SU-DHL-6 (cell line): ENCODE data around the gene ELAVL2.

Experiments used
- H2AFZ ChIP-seq: fragments of 200-600 bp; sonication (generic); 2 replicates; pipeline ENCODE4 v1.6.1; 2014; ENCODE audit warnings: low read depth, mild to moderate bottlenecking, moderate library complexity, mixed read lengths, antibody characterized with exemption, low read length; ENCODE audit not compliant: severe bottlenecking
- H3F3A ChIP-seq: fragments of 200-600 bp; shearing (Covaris generic); 2 replicates; pipeline ENCODE4 v1.6.0; 2016; ENCODE audit warnings: antibody characterized with exemption, mild to moderate bottlenecking; ENCODE audit not compliant: insufficient read depth
- H3K27ac ChIP-seq: fragments of 200-600 bp; sonication (generic); 2 replicates; pipeline ENCODE4 v1.5.1; 2016; ENCODE audit warnings: low read depth, mild to moderate bottlenecking, low read length, moderate library complexity, mixed read lengths
- H3K27me3 ChIP-seq: fragments of 200-600 bp; sonication (generic), shearing (Covaris generic); 2 replicates; pipeline ENCODE4 v1.6.0; 2014; ENCODE audit warnings: mild to moderate bottlenecking, low read length
- H3K36me3 ChIP-seq: fragments of 200-600 bp; sonication (generic); 2 replicates; pipeline ENCODE4 v1.6.1; 2014; ENCODE audit warnings: mild to moderate bottlenecking, low read length, mixed read lengths
- H3K4me2 ChIP-seq: fragments of 300-600, 200-600 bp; shearing (Covaris generic), sonication (generic); 2 replicates; pipeline ENCODE4 v1.6.0; 2014; ENCODE audit warnings: low read length, low read depth, mild to moderate bottlenecking; ENCODE audit not compliant: poor library complexity, severe bottlenecking
- H3K4me3 ChIP-seq: fragments of 200-600 bp; sonication (generic); 2 replicates; pipeline ENCODE4 v1.5.1; 2014; ENCODE audit warnings: antibody characterized with exemption, low read length, mild to moderate bottlenecking, mixed read lengths; ENCODE audit not compliant: insufficient read depth, poor library complexity, severe bottlenecking
- H3K79me2 ChIP-seq: fragments of 200-600 bp; sonication (generic); 2 replicates; pipeline ENCODE4 v1.6.1; 2014; ENCODE audit warnings: mild to moderate bottlenecking, low read length, moderate library complexity; ENCODE audit not compliant: insufficient read depth
- H3K9ac ChIP-seq: fragments of 200-600 bp; sonication (generic); 2 replicates; pipeline ENCODE4 v1.7.0; 2014; ENCODE audit warnings: mild to moderate bottlenecking, low read length
- H3K9me2 ChIP-seq: fragments of 200-600 bp; sonication (generic); replicated peaks from 2 replicates; pipeline ENCODE4 v1.6.1; 2014; ENCODE audit warnings: low read length; ENCODE audit not compliant: insufficient read depth
- H3K9me3 ChIP-seq: fragments of 200-600 bp; sonication (generic); 2 replicates; pipeline ENCODE4 v1.6.1; 2014; ENCODE audit warnings: low read length, mixed read lengths; ENCODE audit not compliant: insufficient read depth
- H4K20me1 ChIP-seq: fragments of 200-600 bp; sonication (generic); 2 replicates; pipeline ENCODE4 v1.6.1; 2014; ENCODE audit warnings: low read depth, mild to moderate bottlenecking, antibody characterized with exemption, low read length, moderate library complexity, mixed read lengths
- EZH2phosphoT487 ChIP-seq: fragments of 200-600 bp; sonication (generic), shearing (Covaris generic); conservative IDR thresholded peaks from 2 replicates; pipeline ENCODE4 v1.6.1; 2018; ENCODE audit warnings: mild to moderate bottlenecking, antibody characterized with exemption, low read length, moderate library complexity, mixed read lengths
- TF ChIP-seq, protein P1 (sequence below): fragments of 200-600 bp; sonication (generic); IDR thresholded peaks from one replicate; pipeline ENCODE4 v1.5.1; 2017; ENCODE audit warnings: antibody characterized with exemption, mild to moderate bottlenecking, low read length, moderate library complexity; ENCODE audit not compliant: insufficient read depth, poor library complexity, severe bottlenecking

Gene ELAVL2

DNA sequence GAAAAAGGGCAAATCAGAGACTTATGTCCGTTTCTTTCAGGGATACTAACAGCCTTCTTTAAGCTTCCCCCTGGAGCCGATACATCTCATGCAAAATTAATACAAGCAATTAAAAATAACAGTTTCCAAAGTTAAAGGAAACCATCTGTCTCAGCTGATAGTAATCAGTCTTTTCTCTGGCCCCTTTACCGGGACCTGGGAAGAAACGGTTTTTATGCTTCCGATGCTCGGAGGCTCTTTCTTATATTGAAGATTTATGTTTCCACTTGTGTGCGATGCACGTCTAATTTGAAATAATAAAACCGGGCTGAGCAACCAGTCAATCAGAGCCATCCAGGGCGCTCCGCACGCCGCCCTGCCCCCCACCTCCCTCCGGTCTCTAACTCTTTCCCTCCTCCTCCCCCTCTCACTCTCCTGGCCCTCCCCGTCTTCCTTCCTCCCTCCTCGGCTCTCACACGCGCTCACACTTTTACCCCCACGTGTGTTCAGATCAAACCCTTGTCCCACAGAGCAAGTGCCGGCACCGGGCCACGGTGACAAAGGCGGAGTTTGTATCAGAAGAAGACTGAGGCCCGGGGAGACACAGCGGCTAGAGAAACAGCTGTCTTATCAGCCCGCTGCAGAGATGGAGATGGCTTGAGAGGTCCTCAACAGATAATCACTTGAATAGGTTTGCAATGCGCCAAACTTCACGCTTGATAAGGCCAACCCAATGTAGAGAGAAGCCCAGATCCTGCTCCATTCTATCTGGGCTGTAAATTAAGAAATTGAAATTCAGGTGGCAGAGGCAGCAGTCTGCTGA, 5.1 kb upstream of the ELAVL2 start:
- no peaks in the 10 kb centered on the region for H3K9me2 ChIP-seq
- H3K79me2 ChIP-seq: no peaks in the 10 kb centered on the region
- TF ChIP-seq EZH2phosphoT487: no peak
- TF ChIP-seq, protein P1, sequence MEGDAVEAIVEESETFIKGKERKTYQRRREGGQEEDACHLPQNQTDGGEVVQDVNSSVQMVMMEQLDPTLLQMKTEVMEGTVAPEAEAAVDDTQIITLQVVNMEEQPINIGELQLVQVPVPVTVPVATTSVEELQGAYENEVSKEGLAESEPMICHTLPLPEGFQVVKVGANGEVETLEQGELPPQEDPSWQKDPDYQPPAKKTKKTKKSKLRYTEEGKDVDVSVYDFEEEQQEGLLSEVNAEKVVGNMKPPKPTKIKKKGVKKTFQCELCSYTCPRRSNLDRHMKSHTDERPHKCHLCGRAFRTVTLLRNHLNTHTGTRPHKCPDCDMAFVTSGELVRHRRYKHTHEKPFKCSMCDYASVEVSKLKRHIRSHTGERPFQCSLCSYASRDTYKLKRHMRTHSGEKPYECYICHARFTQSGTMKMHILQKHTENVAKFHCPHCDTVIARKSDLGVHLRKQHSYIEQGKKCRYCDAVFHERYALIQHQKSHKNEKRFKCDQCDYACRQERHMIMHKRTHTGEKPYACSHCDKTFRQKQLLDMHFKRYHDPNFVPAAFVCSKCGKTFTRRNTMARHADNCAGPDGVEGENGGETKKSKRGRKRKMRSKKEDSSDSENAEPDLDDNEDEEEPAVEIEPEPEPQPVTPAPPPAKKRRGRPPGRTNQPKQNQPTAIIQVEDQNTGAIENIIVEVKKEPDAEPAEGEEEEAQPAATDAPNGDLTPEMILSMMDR: no peak
- no peaks in the 10 kb centered on the region for H3K36me3 ChIP-seq
- no peak overlapping the region for H3K9ac ChIP-seq
- H3K4me3 ChIP-seq: no peak overlapping the region
- H3K4me2 ChIP-seq: no peak overlapping the region
- no peak overlapping the region for H2AFZ ChIP-seq
- H3F3A ChIP-seq: no peaks in the 10 kb centered on the region
- H3K27ac ChIP-seq: no peak overlapping the region
- no peaks in the 10 kb centered on the region for H3K27me3 ChIP-seq
- H4K20me1 ChIP-seq: no peaks in the 10 kb centered on the region
- no peaks in the 10 kb centered on the region for H3K9me3 ChIP-seq

DNA sequence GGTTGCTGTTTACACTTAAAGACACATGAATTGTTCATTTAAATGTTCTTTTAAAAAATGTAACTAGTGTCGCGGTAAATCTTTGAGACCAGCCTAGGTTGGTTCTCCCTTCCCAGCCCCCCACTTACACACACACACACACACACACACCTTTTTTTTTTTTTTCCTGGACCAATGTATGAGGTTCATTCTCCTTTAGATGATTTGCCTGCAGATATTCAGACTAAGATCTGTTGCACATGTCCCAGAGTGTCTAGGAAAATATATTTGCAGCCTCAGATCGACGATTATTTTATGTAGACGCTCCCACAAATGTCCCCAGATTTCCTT, 4.4 kb upstream of the ELAVL2 start:
- no peaks in the 10 kb centered on the region for H3K9me2 ChIP-seq
- no peak overlapping the region for H3K4me2 ChIP-seq
- no peaks in the 10 kb centered on the region for H3K27me3 ChIP-seq
- no peaks in the 10 kb centered on the region for H3K9me3 ChIP-seq
- no peaks in the 10 kb centered on the region for H4K20me1 ChIP-seq
- no peak overlapping the region for H3K9ac ChIP-seq
- no peak overlapping the region for H3K4me3 ChIP-seq
- H3K79me2 ChIP-seq: no peaks in the 10 kb centered on the region
- H2AFZ ChIP-seq: no peak overlapping the region
- no peaks in the 10 kb centered on the region for H3F3A ChIP-seq
- no peak for TF ChIP-seq EZH2phosphoT487
- TF ChIP-seq, protein P1: no peak
- H3K27ac ChIP-seq: no peak overlapping the region
- no peaks in the 10 kb centered on the region for H3K36me3 ChIP-seq

DNA sequence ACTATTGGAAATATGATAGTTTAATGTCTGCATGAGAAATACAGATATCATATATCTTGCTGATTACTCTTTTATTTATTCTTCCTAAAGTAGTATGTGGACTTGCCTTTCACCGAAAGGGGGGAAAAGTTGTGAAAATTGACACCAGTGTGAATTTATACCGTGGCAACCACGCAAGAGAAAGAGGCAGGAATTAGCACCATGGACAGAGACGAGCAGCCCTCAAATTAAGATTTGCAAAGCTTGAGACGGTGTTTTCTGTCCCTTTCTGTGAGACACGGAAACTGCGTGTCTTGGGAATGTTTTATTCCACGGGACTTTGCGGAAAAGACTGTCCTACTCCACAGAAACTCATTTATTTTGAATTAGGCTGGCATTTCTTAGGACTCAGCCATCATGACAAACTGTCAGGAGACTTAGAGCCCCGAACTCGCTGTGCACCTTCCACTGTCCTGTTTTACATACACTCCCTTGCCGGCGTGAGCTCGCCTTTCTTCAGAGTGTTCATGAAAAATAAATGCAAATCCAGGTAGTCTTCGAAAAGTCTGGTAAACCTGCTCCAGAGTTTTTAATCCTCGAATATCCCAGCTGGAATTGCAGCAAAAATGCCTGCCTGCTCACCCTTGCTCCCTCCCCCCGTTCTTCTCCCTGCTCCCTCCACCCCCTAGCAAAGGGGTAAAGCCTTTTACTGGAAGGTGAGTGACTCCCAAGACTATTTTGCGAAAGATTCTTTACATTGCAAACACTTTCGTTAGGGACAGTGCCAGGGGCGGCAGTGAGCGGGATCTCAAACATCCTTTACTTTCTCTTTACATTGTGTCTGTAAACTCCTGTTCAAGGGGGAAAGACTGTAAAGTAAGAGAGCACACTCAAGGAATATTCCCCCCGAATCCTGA, 3.8 kb upstream of the ELAVL2 start:
- Histone ChIP-seq H4K20me1 (no peaks in the 10 kb centered on the region), H3K4me3 (no peak overlapping the region), H3K9ac (no peak overlapping the region), H3K9me2 (no peaks in the 10 kb centered on the region), H3K27me3 (no peaks in the 10 kb centered on the region), H3K4me2 (no peak overlapping the region), H2AFZ (no peak overlapping the region), H3F3A (no peaks in the 10 kb centered on the region), H3K79me2 (no peaks in the 10 kb centered on the region), H3K27ac (no peak overlapping the region), H3K36me3 (no peaks in the 10 kb centered on the region), H3K9me3 (no peaks in the 10 kb centered on the region)
- no peak for TF ChIP-seq EZH2phosphoT487
- TF ChIP-seq, protein P1: no peak
